Measurements from ENCODE around the gene NTRK3.

DNA sequence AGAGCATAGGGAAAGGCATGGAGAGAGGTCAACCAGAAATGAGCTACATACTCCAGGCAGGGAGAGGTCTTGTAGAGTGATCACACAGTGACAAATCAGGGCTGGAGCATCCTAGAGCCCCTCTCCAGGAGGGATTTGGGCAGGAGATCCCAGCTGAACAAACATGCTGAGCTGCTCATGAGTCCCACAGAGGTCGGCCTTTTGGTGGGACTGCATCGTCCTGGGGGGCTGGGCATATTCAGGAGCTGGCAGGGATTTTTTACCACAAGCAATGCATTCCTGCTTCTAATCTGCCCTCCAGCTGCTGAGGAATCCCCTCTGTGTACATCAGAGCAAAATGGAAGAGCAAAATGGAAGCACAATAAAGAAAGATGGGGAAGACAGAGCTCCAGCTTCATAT, 94.9 kb downstream of the NTRK3 start:
- TF ChIP-seq, protein P1, sequence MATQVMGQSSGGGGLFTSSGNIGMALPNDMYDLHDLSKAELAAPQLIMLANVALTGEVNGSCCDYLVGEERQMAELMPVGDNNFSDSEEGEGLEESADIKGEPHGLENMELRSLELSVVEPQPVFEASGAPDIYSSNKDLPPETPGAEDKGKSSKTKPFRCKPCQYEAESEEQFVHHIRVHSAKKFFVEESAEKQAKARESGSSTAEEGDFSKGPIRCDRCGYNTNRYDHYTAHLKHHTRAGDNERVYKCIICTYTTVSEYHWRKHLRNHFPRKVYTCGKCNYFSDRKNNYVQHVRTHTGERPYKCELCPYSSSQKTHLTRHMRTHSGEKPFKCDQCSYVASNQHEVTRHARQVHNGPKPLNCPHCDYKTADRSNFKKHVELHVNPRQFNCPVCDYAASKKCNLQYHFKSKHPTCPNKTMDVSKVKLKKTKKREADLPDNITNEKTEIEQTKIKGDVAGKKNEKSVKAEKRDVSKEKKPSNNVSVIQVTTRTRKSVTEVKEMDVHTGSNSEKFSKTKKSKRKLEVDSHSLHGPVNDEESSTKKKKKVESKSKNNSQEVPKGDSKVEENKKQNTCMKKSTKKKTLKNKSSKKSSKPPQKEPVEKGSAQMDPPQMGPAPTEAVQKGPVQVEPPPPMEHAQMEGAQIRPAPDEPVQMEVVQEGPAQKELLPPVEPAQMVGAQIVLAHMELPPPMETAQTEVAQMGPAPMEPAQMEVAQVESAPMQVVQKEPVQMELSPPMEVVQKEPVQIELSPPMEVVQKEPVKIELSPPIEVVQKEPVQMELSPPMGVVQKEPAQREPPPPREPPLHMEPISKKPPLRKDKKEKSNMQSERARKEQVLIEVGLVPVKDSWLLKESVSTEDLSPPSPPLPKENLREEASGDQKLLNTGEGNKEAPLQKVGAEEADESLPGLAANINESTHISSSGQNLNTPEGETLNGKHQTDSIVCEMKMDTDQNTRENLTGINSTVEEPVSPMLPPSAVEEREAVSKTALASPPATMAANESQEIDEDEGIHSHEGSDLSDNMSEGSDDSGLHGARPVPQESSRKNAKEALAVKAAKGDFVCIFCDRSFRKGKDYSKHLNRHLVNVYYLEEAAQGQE (IDR thresholded peaks at IDR 0.05; ENCODE audit: insufficient read depth in 1 of 2, low read depth in 2 of 2, low read length in 2 of 2), result no peak
- TF ChIP-seq SIN3A (IDR thresholded peaks at IDR 0.05; ENCODE audit: borderline replicate concordance, insufficient read depth, low read length) (no peak), POLR2AphosphoS5 (IDR thresholded peaks at IDR 0.05; ENCODE audit: low read depth, low read length) (no peak), TAF1 (IDR thresholded peaks at IDR 0.05; ENCODE audit: borderline replicate concordance, insufficient read depth, low read length) (no peak)

All from PFSK-1 (cell line).